Measurements from ENCODE around the gene FAM13A.

Gene FAM13A

GRCh38 chr4:88985088-88985773, 71.8 kb downstream of the FAM13A start:
- DNase-seq (ENCODE audit: low spot score in 2 of 2): no peak
- no peak for ATAC-seq (replicated peaks; ENCODE audit: extremely low read depth, poor library complexity, severe bottlenecking)
- Mint-ChIP-seq H3K27me3 (no peaks in the 10 kb centered on the region), H3K36me3 (ENCODE audit: insufficient read depth) (no peaks in the 10 kb centered on the region), H3K4me3 (no peak overlapping the region), H3K9me3 (no peaks in the 10 kb centered on the region), H3K4me1 (no peaks in the 10 kb centered on the region), H3K27ac (ENCODE audit: low read depth) (no peak overlapping the region)

GRCh38 chr4:88982757-88983156, 74.2 kb downstream of the FAM13A start:
- Mint-ChIP-seq H3K4me3 (no peak overlapping the region), H3K36me3 (ENCODE audit: insufficient read depth) (no peaks in the 10 kb centered on the region), H3K4me1 (no peaks in the 10 kb centered on the region), H3K27me3 (no peaks in the 10 kb centered on the region), H3K27ac (ENCODE audit: low read depth) (no peak overlapping the region), H3K9me3 (no peaks in the 10 kb centered on the region)
- DNase-seq (ENCODE audit: low spot score in 2 of 2) (no peak), ATAC-seq (replicated peaks; ENCODE audit: extremely low read depth, poor library complexity, severe bottlenecking) (no peak)

GRCh38 chr4:88981993-88982392, 75.0 kb downstream of the FAM13A start:
- H3K27me3 Mint-ChIP-seq: no peaks in the 10 kb centered on the region
- H3K36me3 Mint-ChIP-seq (ENCODE audit: insufficient read depth): no peaks in the 10 kb centered on the region
- no peak overlapping the region for H3K27ac Mint-ChIP-seq (ENCODE audit: low read depth)
- DNase-seq (ENCODE audit: low spot score in 2 of 2) (no peak), ATAC-seq (replicated peaks; ENCODE audit: extremely low read depth, poor library complexity, severe bottlenecking) (no peak)
- no peaks in the 10 kb centered on the region for H3K4me1 Mint-ChIP-seq
- H3K4me3 Mint-ChIP-seq: no peak overlapping the region
- no peaks in the 10 kb centered on the region for H3K9me3 Mint-ChIP-seq

- no peak for ATAC-seq (replicated peaks; ENCODE audit: extremely low read depth, poor library complexity, severe bottlenecking)
- no peaks in the 10 kb centered on the region for H3K36me3 Mint-ChIP-seq (ENCODE audit: insufficient read depth)
- H3K9me3 Mint-ChIP-seq: no peaks in the 10 kb centered on the region
- no peak for DNase-seq (ENCODE audit: low spot score in 2 of 2)
- no peaks in the 10 kb centered on the region for H3K4me1 Mint-ChIP-seq
- no peak overlapping the region for H3K4me3 Mint-ChIP-seq
- H3K27ac Mint-ChIP-seq (ENCODE audit: low read depth): no peak overlapping the region
- no peaks in the 10 kb centered on the region for H3K27me3 Mint-ChIP-seq
Measured at GRCh38 chr4:88981556-88981955, 75.4 kb downstream of the FAM13A start.

- Mint-ChIP-seq H3K27me3 (no peaks in the 10 kb centered on the region), H3K36me3 (ENCODE audit: insufficient read depth) (no peaks in the 10 kb centered on the region), H3K4me3 (no peak overlapping the region), H3K27ac (ENCODE audit: low read depth) (no peak overlapping the region), H3K4me1 (no peaks in the 10 kb centered on the region), H3K9me3 (no peaks in the 10 kb centered on the region)
- ATAC-seq (replicated peaks; ENCODE audit: extremely low read depth, poor library complexity, severe bottlenecking) (no peak), DNase-seq (ENCODE audit: low spot score in 2 of 2) (no peak)
Measured at GRCh38 chr4:88979276-88979675, 77.7 kb downstream of the FAM13A start.

DNA sequence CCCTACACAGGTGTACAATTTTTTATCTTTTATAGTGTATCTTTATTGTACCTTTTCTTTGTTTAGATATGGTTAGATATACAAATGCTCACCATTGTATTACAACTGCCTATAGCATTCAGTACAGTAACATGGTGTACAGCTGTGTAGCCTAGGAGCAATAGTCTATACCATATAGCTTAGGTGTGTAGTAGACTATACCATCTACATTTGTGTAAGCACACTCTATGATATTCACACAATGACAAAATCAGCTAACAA, 80.3 kb downstream of the FAM13A start:
- no peaks in the 10 kb centered on the region for H3K36me3 Mint-ChIP-seq (ENCODE audit: insufficient read depth)
- H3K4me3 Mint-ChIP-seq: no peak overlapping the region
- DNase-seq (ENCODE audit: low spot score in 2 of 2): no peak
- H3K27me3 Mint-ChIP-seq: peaks cover 15% of the 10 kb centered on the region
- no peak overlapping the region for H3K27ac Mint-ChIP-seq (ENCODE audit: low read depth)
- no peaks in the 10 kb centered on the region for H3K9me3 Mint-ChIP-seq
- ATAC-seq (replicated peaks; ENCODE audit: extremely low read depth, poor library complexity, severe bottlenecking): no peak
- H3K4me1 Mint-ChIP-seq: no peaks in the 10 kb centered on the region

DNA sequence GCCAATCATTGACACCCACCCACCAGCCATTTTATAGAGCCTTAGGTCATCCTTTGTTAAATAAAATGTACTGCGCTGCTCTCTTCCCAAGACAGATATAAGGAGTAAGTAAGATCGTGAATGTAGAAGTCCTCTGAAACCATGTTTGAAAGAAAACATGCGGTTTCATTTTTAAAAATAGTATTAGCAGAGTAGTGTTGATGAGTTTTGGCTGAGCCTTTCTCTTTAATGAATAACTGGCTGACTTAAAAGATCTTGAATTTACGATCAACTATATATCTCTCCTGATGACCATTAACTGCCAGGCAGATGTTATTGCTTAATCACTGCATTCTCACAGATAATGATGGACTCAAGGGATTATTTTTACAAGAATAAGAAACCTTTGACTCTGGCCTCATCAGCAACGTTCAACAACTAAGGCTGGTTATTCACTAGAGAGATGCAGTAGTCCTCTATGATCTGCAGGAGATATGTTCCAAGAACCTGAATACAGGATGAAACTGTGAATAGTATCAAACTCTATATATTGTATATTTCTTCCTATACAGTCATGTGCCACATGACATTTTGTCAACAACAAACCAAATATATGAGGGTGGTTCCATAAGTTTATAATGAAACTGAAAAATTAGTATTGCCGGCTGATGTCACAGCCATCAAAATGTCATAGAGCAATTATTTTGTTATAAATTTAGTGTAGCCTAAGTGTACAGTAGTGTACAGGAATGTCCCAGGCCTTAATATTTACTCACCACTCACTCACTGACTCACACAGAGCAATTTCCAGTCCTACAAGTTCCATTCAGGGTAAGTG, 80.8 kb downstream of the FAM13A start:
- H3K4me1 Mint-ChIP-seq: no peaks in the 10 kb centered on the region
- H3K36me3 Mint-ChIP-seq (ENCODE audit: insufficient read depth): no peaks in the 10 kb centered on the region
- no peak for DNase-seq (ENCODE audit: low spot score in 2 of 2)
- H3K4me3 Mint-ChIP-seq: no peak overlapping the region
- H3K9me3 Mint-ChIP-seq: no peaks in the 10 kb centered on the region
- H3K27ac Mint-ChIP-seq (ENCODE audit: low read depth): no peak overlapping the region
- no peak for ATAC-seq (replicated peaks; ENCODE audit: extremely low read depth, poor library complexity, severe bottlenecking)
- peaks cover 15% of the 10 kb centered on the region for H3K27me3 Mint-ChIP-seq

- Mint-ChIP-seq H3K4me3 (no peak overlapping the region), H3K27ac (ENCODE audit: low read depth) (no peak overlapping the region), H3K9me3 (no peaks in the 10 kb centered on the region), H3K36me3 (ENCODE audit: insufficient read depth) (no peaks in the 10 kb centered on the region), H3K4me1 (no peaks in the 10 kb centered on the region), H3K27me3 (peaks cover 15% of the 10 kb centered on the region)
- no peak for ATAC-seq (replicated peaks; ENCODE audit: extremely low read depth, poor library complexity, severe bottlenecking)
- no peak for DNase-seq (ENCODE audit: low spot score in 2 of 2)
Measured at GRCh38 chr4:88971536-88971935, 85.4 kb downstream of the FAM13A start.

DNA sequence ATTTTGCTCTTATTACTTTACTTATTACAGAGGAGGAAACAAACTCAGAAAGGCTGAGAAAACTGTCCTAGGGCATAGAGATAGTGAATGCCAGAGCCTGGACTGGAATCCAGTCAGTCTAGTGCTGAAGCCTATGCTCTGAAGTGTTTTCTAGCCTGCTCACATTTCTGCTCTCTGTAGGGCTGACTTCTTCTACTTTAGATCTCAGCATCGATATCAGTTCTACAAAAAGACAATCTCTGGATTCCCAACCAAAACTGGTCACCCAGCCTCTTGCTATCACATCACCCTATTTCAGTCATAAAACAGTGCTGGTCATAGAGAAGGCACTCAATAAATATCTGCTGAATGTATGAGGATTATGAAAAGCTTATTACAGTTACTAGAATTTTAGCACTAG, 87.2 kb downstream of the FAM13A start:
- H3K27ac Mint-ChIP-seq (ENCODE audit: low read depth): no peak overlapping the region
- ATAC-seq (replicated peaks; ENCODE audit: extremely low read depth, poor library complexity, severe bottlenecking) (no peak), DNase-seq (ENCODE audit: low spot score in 2 of 2) (no peak)
- no peaks in the 10 kb centered on the region for H3K9me3 Mint-ChIP-seq
- H3K4me1 Mint-ChIP-seq: no peaks in the 10 kb centered on the region
- H3K36me3 Mint-ChIP-seq (ENCODE audit: insufficient read depth): no peaks in the 10 kb centered on the region
- H3K27me3 Mint-ChIP-seq: peaks cover 15% of the 10 kb centered on the region
- H3K4me3 Mint-ChIP-seq: no peak overlapping the region

GRCh38 chr4:88969271-88969670, 87.7 kb downstream of the FAM13A start:
- H3K4me1 Mint-ChIP-seq: no peaks in the 10 kb centered on the region
- no peak for ATAC-seq (replicated peaks; ENCODE audit: extremely low read depth, poor library complexity, severe bottlenecking)
- H3K4me3 Mint-ChIP-seq: no peak overlapping the region
- H3K9me3 Mint-ChIP-seq: no peaks in the 10 kb centered on the region
- DNase-seq (ENCODE audit: low spot score in 2 of 2): no peak
- no peaks in the 10 kb centered on the region for H3K36me3 Mint-ChIP-seq (ENCODE audit: insufficient read depth)
- H3K27me3 Mint-ChIP-seq: peaks cover 15% of the 10 kb centered on the region
- H3K27ac Mint-ChIP-seq (ENCODE audit: low read depth): no peak overlapping the region

GRCh38 chr4:88967883-88968331, 89.1 kb downstream of the FAM13A start:
- Mint-ChIP-seq H3K4me1 (no peaks in the 10 kb centered on the region), H3K27me3 (peaks cover 6% of the 10 kb centered on the region), H3K36me3 (ENCODE audit: insufficient read depth) (no peaks in the 10 kb centered on the region), H3K27ac (ENCODE audit: low read depth) (no peak overlapping the region), H3K4me3 (no peak overlapping the region), H3K9me3 (no peaks in the 10 kb centered on the region)
- ATAC-seq (replicated peaks; ENCODE audit: extremely low read depth, poor library complexity, severe bottlenecking): no peak
- no peak for DNase-seq (ENCODE audit: low spot score in 2 of 2)

GRCh38 chr4:88965053-88965452, 91.9 kb downstream of the FAM13A start:
- no peak for ATAC-seq (replicated peaks; ENCODE audit: extremely low read depth, poor library complexity, severe bottlenecking)
- H3K4me3 Mint-ChIP-seq: no peak overlapping the region

DNA sequence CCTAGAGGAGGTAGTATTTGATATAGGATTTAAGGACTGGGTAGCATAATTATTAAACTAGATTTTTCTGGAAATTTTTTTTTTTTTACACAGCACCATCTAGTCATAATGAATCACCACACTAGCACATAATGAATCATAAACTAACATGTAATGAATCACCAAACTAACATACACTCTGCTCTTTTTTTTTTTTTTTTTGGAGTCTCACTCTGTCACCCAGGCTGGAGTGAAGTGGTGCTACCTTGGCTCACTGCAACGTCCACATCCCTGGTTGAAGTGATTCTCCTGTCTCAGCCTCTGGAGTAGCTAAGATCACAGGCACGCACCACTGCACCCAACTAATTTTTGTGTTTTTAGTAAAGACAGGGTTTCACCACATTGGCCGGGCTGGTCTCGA, 92.5 kb downstream of the FAM13A start:
- no peak overlapping the region for H3K27ac Mint-ChIP-seq (ENCODE audit: low read depth)
- ATAC-seq (replicated peaks; ENCODE audit: extremely low read depth, poor library complexity, severe bottlenecking) (no peak), DNase-seq (ENCODE audit: low spot score in 2 of 2) (no peak)
- H3K4me1 Mint-ChIP-seq: no peaks in the 10 kb centered on the region
- no peak overlapping the region for H3K4me3 Mint-ChIP-seq
- H3K9me3 Mint-ChIP-seq: no peaks in the 10 kb centered on the region
- H3K27me3 Mint-ChIP-seq: peaks cover 22% of the 10 kb centered on the region
- no peaks in the 10 kb centered on the region for H3K36me3 Mint-ChIP-seq (ENCODE audit: insufficient read depth)

More at GRCh38 chr4:88965053-88965452, 91.9 kb downstream of the FAM13A start:
- H3K4me1 Mint-ChIP-seq: no peaks in the 10 kb centered on the region
- H3K27ac Mint-ChIP-seq (ENCODE audit: low read depth): no peak overlapping the region
- H3K36me3 Mint-ChIP-seq (ENCODE audit: insufficient read depth): no peaks in the 10 kb centered on the region
- DNase-seq (ENCODE audit: low spot score in 2 of 2): no peak
- peaks cover 16% of the 10 kb centered on the region for H3K27me3 Mint-ChIP-seq
- no peaks in the 10 kb centered on the region for H3K9me3 Mint-ChIP-seq
